Thyroid gland (tissue), 4 donors: Measurements from ENCODE around the gene DNAH8. TPM values are rescaled to one million over a fixed set of nuclear protein-coding genes. Genes with fewer than 3 reads are reported as not detected.

Experiments
- DNase-seq, 2 donors: peaks; one replicate each; pipeline ENCODE4 v3.0.0-alpha.2; 2019
- H3K27ac ChIP-seq, 3 donors: fragments of 200-600 bp; sonication (generic); 1 replicate in 2 of 3; 2 replicates in 1 of 3; pipeline ENCODE4 v1.5.1; 2016 to 2019; ENCODE audit warnings: mild to moderate bottlenecking in 1 of 3, moderate library complexity in 1 of 3
- H3K27me3 ChIP-seq: fragments of 200-600 bp; sonication (generic); one replicate; pipeline ENCODE4 v1.5.1; 2019
- H3K36me3 ChIP-seq, 2 donors: fragments of 200-600 bp; sonication (generic); one replicate each; pipeline ENCODE4 v1.5.1; 2016 to 2019
- H3K4me1 ChIP-seq, 2 donors: fragments of 200-600 bp; sonication (generic); one replicate each; pipeline ENCODE4 v1.5.1; 2017 to 2019
- H3K4me3 ChIP-seq, 3 donors: fragments of 200-600 bp; sonication (generic); replicated peaks in 1 of 3; 1 replicate in 2 of 3; 2 replicates in 1 of 3; pipeline ENCODE4 v1.5.1; 2016; ENCODE audit warnings: mild to moderate bottlenecking in 1 of 3
- H3K9me3 ChIP-seq: fragments of 200-600 bp; sonication (generic); one replicate; pipeline ENCODE4 v1.5.1; 2017
- CTCF ChIP-seq, 6 experiments: fragments of 200-600 bp in 3 of 6; fragments of 450-650 bp in 3 of 6; sonication (generic) in 3 of 6; IDR thresholded peaks; one replicate each; pipeline ENCODE4 v1.5.1; 2016 to 2019; ENCODE audit warnings: antibody characterized with exemption in 6 of 6, mild to moderate bottlenecking in 2 of 6, inconsistent platforms in 1 of 6, moderate library complexity in 1 of 6
- POLR2A ChIP-seq, 2 donors: fragments of 450-650 bp; IDR thresholded peaks; one replicate each; pipeline ENCODE4 v1.6.1; 2017; ENCODE audit warnings: antibody characterized with exemption in 2 of 2, mild to moderate bottlenecking in 2 of 2, moderate library complexity in 1 of 2
- WGBS, 2 donors: methylation state at CpG; one replicate each; pipeline ENCODE4 v1.1.5; 2017; 5-methylcytosine and 5-hydroxymethylcytosine counted together
- intact Hi-C: fragments of 100-400 bp; cut with DNase I; formaldehyde crosslinking; loops from one replicate; pipeline ENCODE4 v1.15.1; 2023
- total RNA-seq, 4 donors: library from RNA; depleted of rRNA; stranded (reverse); fragments of >200 nt; gene quantifications; one replicate each; pipeline ENCODE4 v1.2.3, GENCODE V29; 2016

Gene DNAH8
- total RNA-seq, 4 donors from 2014 or later = 0.04 to 4.8 (median 0.12) TPM

DNA sequence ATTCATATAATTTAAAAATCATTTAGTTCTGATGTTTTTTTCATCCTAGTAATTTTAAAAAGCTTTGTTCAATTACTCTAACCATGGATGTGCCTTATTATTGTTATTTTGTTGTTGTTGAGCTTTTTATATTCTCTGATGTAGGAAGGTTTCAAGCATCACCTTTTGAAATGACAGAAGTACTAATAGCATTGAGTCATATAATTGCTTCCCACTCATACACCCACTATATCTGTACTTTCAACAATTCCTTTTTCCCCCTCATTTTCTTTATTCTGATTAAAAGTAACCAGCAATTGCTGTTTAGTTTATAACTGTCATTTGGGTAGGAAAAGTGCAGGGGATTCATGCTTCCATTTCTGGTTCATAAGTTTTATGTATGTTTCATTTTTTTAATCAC lies 38.6 kb downstream of the DNAH8 start:
- no peaks in the 10 kb centered on the region for H3K27me3 ChIP-seq
- H3K9me3 ChIP-seq = no peaks in the 10 kb centered on the region
- peaks cover 0 to 11% of the 10 kb centered on the region in 2 donors for H3K4me1 ChIP-seq
- no peak for DNase-seq
- no peak overlapping the region for H3K27ac ChIP-seq
- TF ChIP-seq CTCF (IDR thresholded peaks at IDR 0.05) (no peak), POLR2A (IDR thresholded peaks at IDR 0.05) (no peak)
- H3K36me3 ChIP-seq = no peaks in the 10 kb centered on the region
- no peak overlapping the region for H3K4me3 ChIP-seq
- intact Hi-C loops = no loop called here

- WGBS, 2 donors = 35 to 65% methylated on average over 3 of the region's 3 CpGs
- Histone ChIP-seq H3K4me1 (peaks cover 0 to 11% of the 10 kb centered on the region in 2 donors), H3K9me3 (no peaks in the 10 kb centered on the region), H3K27ac (no peak overlapping the region), H3K4me3 (no peak overlapping the region), H3K27me3 (no peaks in the 10 kb centered on the region), H3K36me3 (no peaks in the 10 kb centered on the region)
- TF ChIP-seq CTCF (IDR thresholded peaks at IDR 0.05) = no peak
- TF ChIP-seq POLR2A (IDR thresholded peaks at IDR 0.05) = no peak
- DNase-seq = no peak
- intact Hi-C loops = no loop called here
Measured at GRCh38 chr6:38755207-38755606, 40.1 kb downstream of the DNAH8 start.

DNA sequence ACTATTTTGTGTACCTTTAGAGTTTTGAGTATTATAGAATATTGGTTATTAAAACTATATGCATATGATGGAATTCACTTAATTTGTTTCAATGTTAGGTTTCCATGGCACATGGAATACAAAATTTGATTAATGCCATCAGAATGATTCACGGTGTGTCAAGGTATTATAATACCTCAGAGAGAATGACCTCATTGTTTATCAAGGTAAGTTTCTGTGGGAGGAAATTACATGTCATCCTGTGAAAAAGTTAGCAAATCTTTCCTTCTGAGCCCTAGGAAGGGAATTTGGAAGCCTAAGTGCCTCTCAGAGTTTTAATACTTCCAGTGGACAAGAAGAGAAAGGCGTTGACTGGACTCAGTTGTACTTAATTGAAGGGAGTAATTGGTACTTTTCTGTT lies 40.8 kb downstream of the DNAH8 start:
- H3K36me3 ChIP-seq = no peaks in the 10 kb centered on the region
- WGBS, 2 donors = 81 to 90% methylated on average over 2 of the region's 2 CpGs
- intact Hi-C loops = no loop called here
- no peak for DNase-seq
- H3K27ac ChIP-seq = no peak overlapping the region
- peaks cover 0 to 11% of the 10 kb centered on the region in 2 donors for H3K4me1 ChIP-seq
- H3K9me3 ChIP-seq = no peaks in the 10 kb centered on the region
- H3K27me3 ChIP-seq = no peaks in the 10 kb centered on the region
- no peak for TF ChIP-seq POLR2A (IDR thresholded peaks at IDR 0.05)
- no peak for TF ChIP-seq CTCF (IDR thresholded peaks at IDR 0.05)
- H3K4me3 ChIP-seq = no peak overlapping the region

GRCh38 chr6:38760097-38760496 lies 45.0 kb downstream of the DNAH8 start:
- H3K9me3 ChIP-seq = no peaks in the 10 kb centered on the region
- no peak overlapping the region for H3K27ac ChIP-seq
- H3K36me3 ChIP-seq = no peaks in the 10 kb centered on the region
- TF ChIP-seq CTCF (IDR thresholded peaks at IDR 0.05) (no peak), POLR2A (IDR thresholded peaks at IDR 0.05) (no peak)
- intact Hi-C loops = no loop called here
- WGBS, 2 donors = 83 to 90% methylated on average over 1 of the region's 1 CpG
- no peaks in the 10 kb centered on the region for H3K27me3 ChIP-seq
- no peak overlapping the region for H3K4me3 ChIP-seq
- H3K4me1 ChIP-seq = peaks cover 0 to 8% of the 10 kb centered on the region in 2 donors
- DNase-seq = no peak

GRCh38 chr6:38762848-38763247 lies 47.7 kb downstream of the DNAH8 start:
- no peaks in the 10 kb centered on the region for H3K27me3 ChIP-seq
- no peaks in the 10 kb centered on the region for H3K36me3 ChIP-seq
- TF ChIP-seq POLR2A (IDR thresholded peaks at IDR 0.05) (no peak), CTCF (IDR thresholded peaks at IDR 0.05) (no peak)
- no peaks in the 10 kb centered on the region for H3K4me1 ChIP-seq
- no peak overlapping the region for H3K27ac ChIP-seq
- no peak overlapping the region for H3K4me3 ChIP-seq
- no peaks in the 10 kb centered on the region for H3K9me3 ChIP-seq
- DNase-seq = no peak
- intact Hi-C loops = no loop called here
